SK-N-SH (cell line): Measurements from ENCODE around the gene CCDC50. TPM values are rescaled to one million over a fixed set of nuclear protein-coding genes. Genes with fewer than 3 reads are reported as not detected.
A peak's percentile ranks its signal among the peaks of the same experiment; 100 is the strongest.

ENCODE experiments used
- CTCF ChIA-PET: fragments of 300-600, 350-600 bp; formaldehyde crosslinking; extraction: SDS; loops from one replicate; lab custom pipeline; 2021; lab: Yijun Ruan, JAX
- POLR2A ChIA-PET: fragments of 350-600 bp; sonication (Branson Sonifier 250); formaldehyde crosslinking; extraction: SDS; loops from one replicate; lab custom pipeline; 2020; ENCODE audit warnings: antibody characterized with exemption, inconsistent platforms; lab: Yijun Ruan, JAX
- DNase-seq: peaks from one replicate; pipeline ENCODE4 v3.0.0; 2012
- H2AFZ ChIP-seq: fragments of 200-600 bp; sonication (generic); 2 replicates; pipeline ENCODE4 v1.8.1; 2016; ENCODE audit warnings: antibody characterized with exemption, mild to moderate bottlenecking, low read depth
- H3F3A ChIP-seq: fragments of 200-600 bp; sonication (generic); replicated peaks from 2 replicates; pipeline ENCODE3; 2016; ENCODE audit warnings: antibody characterized with exemption, mild to moderate bottlenecking; ENCODE audit not compliant: insufficient read depth
- H3K27ac ChIP-seq, 2 experiments: fragments of 200-500 bp in 1 of 2; fragments of 200-600 bp in 1 of 2; sonication (Bioruptor generic) in 1 of 2; sonication (generic), shearing (Covaris generic) in 1 of 2; 2 replicates each; pipeline versions ENCODE4 v1.5.1 to v1.6.1; 2014 to 2016; ENCODE audit warnings: low read depth in 2 of 2, inconsistent platforms in 1 of 2, low read length in 1 of 2, mild to moderate bottlenecking in 1 of 2, mixed read lengths in 1 of 2
- H3K27me3 ChIP-seq: fragments of 200-600 bp; sonication (generic), shearing (Covaris generic); 2 replicates; pipeline ENCODE4 v1.6.1; 2016; ENCODE audit warnings: mixed run types; ENCODE audit not compliant: insufficient read depth
- H3K36me3 ChIP-seq, 2 experiments: fragments of 200-500 bp in 1 of 2; fragments of 200-600 bp in 1 of 2; sonication (Bioruptor generic) in 1 of 2; sonication (generic) in 1 of 2; replicated peaks in 1 of 2; 2 replicates each; pipeline versions ENCODE3 to v1.5.1; 2014 to 2016; ENCODE audit warnings: low read length in 1 of 2, mild to moderate bottlenecking in 1 of 2; ENCODE audit not compliant: insufficient read depth in 2 of 2, control insufficient read depth in 1 of 2
- H3K4me1 ChIP-seq, 2 experiments: fragments of 200-500 bp in 1 of 2; fragments of 200-600 bp in 1 of 2; sonication (Bioruptor generic) in 1 of 2; sonication (generic), shearing (Covaris generic) in 1 of 2; 2 replicates each; pipeline versions ENCODE4 v1.5.1 to v1.6.1; 2014 to 2016; ENCODE audit warnings: low read depth in 1 of 2, low read length in 1 of 2, mixed run types in 1 of 2; ENCODE audit not compliant: insufficient read depth in 2 of 2, control insufficient read depth in 1 of 2
- H3K4me2 ChIP-seq: fragments of 200-600 bp; sonication (generic), shearing (Covaris generic); 2 replicates; pipeline ENCODE4 v1.6.1; 2017; ENCODE audit warnings: mixed run types
- H3K4me3 ChIP-seq, 2 experiments: fragments of 200-500 bp in 1 of 2; fragments of 200-600 bp in 1 of 2; sonication (Bioruptor generic) in 1 of 2; sonication (generic), shearing (Covaris generic) in 1 of 2; 2 replicates each; pipeline versions ENCODE4 v1.5.1 to v1.8.1; 2014 to 2016; ENCODE audit warnings: low read depth in 2 of 2, inconsistent platforms in 1 of 2, low read length in 1 of 2, mild to moderate bottlenecking in 1 of 2, mixed read lengths in 1 of 2, moderate library complexity in 1 of 2
- H3K79me2 ChIP-seq: fragments of 200-600 bp; sonication (generic); 2 replicates; pipeline ENCODE4 v1.8.1; 2017; ENCODE audit warnings: mild to moderate bottlenecking; ENCODE audit not compliant: insufficient read depth
- H3K9ac ChIP-seq: fragments of 200-600 bp; sonication (generic); 2 replicates; pipeline ENCODE4 v1.6.1; 2017; ENCODE audit warnings: mixed run types
- H3K9me2 ChIP-seq: fragments of 200-600 bp; sonication (generic); 2 replicates; pipeline ENCODE4 v1.6.1; 2017; ENCODE audit warnings: mixed run types
- H3K9me3 ChIP-seq: fragments of 200-600 bp; sonication (generic); 2 replicates; pipeline ENCODE4 v1.6.1; 2017; ENCODE audit warnings: mixed run types, mild to moderate bottlenecking, moderate library complexity
- H4K20me1 ChIP-seq: fragments of 200-600 bp; sonication (generic); 2 replicates; pipeline ENCODE4 v1.6.1; 2017; ENCODE audit warnings: mild to moderate bottlenecking, mixed run types; ENCODE audit not compliant: insufficient read depth
- CHD2 ChIP-seq: fragments of 150-350 bp; IDR thresholded peaks from 2 replicates; pipeline ENCODE4 v1.6.1; 2018; ENCODE audit warnings: low read length; ENCODE audit not compliant: partially characterized antibody
- FOSL2 ChIP-seq: IDR thresholded peaks from 2 replicates; pipeline ENCODE4 v1.4.0; 2012; ENCODE audit warnings: low read depth, mild to moderate bottlenecking, moderate library complexity, borderline replicate concordance
- FOXJ3 ChIP-seq: sonication (generic); formaldehyde crosslinking; IDR thresholded peaks from 2 replicates; pipeline ENCODE4 v1.5.1; 2020; ENCODE audit warnings: mild to moderate bottlenecking, missing genetic modification reagents
- GABPA ChIP-seq: IDR thresholded peaks from 2 replicates; pipeline ENCODE4 v1.4.0; 2012; ENCODE audit warnings: low read depth, mild to moderate bottlenecking
- GATA2 ChIP-seq: sonication (generic); formaldehyde crosslinking; IDR thresholded peaks from 2 replicates; pipeline ENCODE4 v1.5.0; 2020; ENCODE audit warnings: mild to moderate bottlenecking, missing genetic modification reagents
- MAX ChIP-seq: IDR thresholded peaks from 2 replicates; pipeline ENCODE4 v1.4.0; 2012; ENCODE audit warnings: low read depth
- MEF2A ChIP-seq: IDR thresholded peaks from 2 replicates; pipeline ENCODE4 v1.4.0; 2012; ENCODE audit warnings: low read depth, borderline replicate concordance
- NRF1 ChIP-seq: IDR thresholded peaks from 2 replicates; pipeline ENCODE4 v1.6.1; 2012; ENCODE audit warnings: low read depth, mild to moderate bottlenecking, low read length
- POLR2AphosphoS5 ChIP-seq: IDR thresholded peaks from 2 replicates; pipeline ENCODE4 v1.6.1; 2012; ENCODE audit warnings: low read depth, low read length
- RCOR1 ChIP-seq: fragments of 150-350 bp; IDR thresholded peaks from 2 replicates; pipeline ENCODE4 v1.6.1; 2017; ENCODE audit warnings: antibody characterized with exemption, low read length
- RFX5 ChIP-seq: IDR thresholded peaks from 2 replicates; pipeline ENCODE4 v1.6.1; 2012; ENCODE audit warnings: mild to moderate bottlenecking, improper control_type of control experiment, low read length
- RXRA ChIP-seq: IDR thresholded peaks from 2 replicates; pipeline ENCODE4 v1.4.0; 2012; ENCODE audit warnings: low read depth, mild to moderate bottlenecking, borderline replicate concordance
- SIN3A ChIP-seq: IDR thresholded peaks from 2 replicates; pipeline ENCODE4 v1.6.1; 2012; ENCODE audit warnings: low read depth, mild to moderate bottlenecking, low read length, moderate library complexity, borderline replicate concordance
- TAF1 ChIP-seq: IDR thresholded peaks from 2 replicates; pipeline ENCODE4 v1.6.1; 2012; ENCODE audit warnings: low read depth, mild to moderate bottlenecking, low read length, moderate library complexity, borderline replicate concordance
- WGBS: methylation state at CpG from one replicate; pipeline ENCODE4 v1.1.6; 2017; ENCODE audit warnings: low lambda C conversion rate; 5-methylcytosine and 5-hydroxymethylcytosine counted together
- polyA plus RNA-seq, 3 experiments: library from polyadenylated mRNA; depleted of rRNA; stranded (reverse); fragments of >200 nt; gene quantifications; 2 replicates each; pipeline ENCODE4 v1.2.3, GENCODE V29; 2012
- TF ChIP-seq, protein P1 (sequence below): IDR thresholded peaks from 2 replicates; pipeline ENCODE4 v1.6.1; 2012; ENCODE audit warnings: mild to moderate bottlenecking, low read depth, low read length, moderate library complexity
- TF ChIP-seq, protein P2 (sequence below): IDR thresholded peaks from 2 replicates; pipeline ENCODE4 v1.4.0; 2012; ENCODE audit warnings: low read depth, borderline replicate concordance
- TF ChIP-seq, protein P3 (sequence below): fragments of 200-600 bp; sonication (generic); IDR thresholded peaks from 2 replicates; pipeline ENCODE4 v1.6.1; 2017; ENCODE audit warnings: antibody characterized with exemption, mild to moderate bottlenecking, moderate library complexity
- TF ChIP-seq, protein P4 (sequence below): fragments of 150-350 bp; IDR thresholded peaks from 2 replicates; pipeline ENCODE4 v1.6.1; 2017; ENCODE audit warnings: antibody characterized with exemption, low read length, low read depth, borderline replicate concordance

The CCDC50 gene
- polyA plus RNA-seq, 1 of the 3 experiments (the other 2 are of a cell fraction): 21.9 TPM

DNA sequence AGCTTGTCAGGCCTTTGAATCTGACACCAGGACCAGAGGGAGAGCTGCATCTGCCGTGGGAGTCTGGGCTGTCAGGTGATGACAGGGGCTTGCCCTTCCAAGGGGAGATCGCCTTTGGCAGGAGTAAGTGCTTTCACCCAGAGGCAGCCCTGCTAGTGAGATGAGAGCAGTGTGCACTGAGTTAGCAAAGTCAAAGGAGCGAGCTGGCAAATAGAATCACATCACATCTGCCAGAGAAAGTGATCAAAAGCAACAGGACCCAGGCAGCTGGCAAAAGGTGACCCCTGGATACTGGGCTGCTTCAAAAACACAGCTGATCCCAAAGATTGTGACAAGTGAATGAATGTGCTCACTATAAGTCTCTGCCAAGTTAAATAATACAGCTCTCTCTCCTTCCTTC is 95.7 kb downstream of the CCDC50 start:
- no peaks in the 10 kb centered on the region for H3K36me3 ChIP-seq
- H3K79me2 ChIP-seq: 0 out of 2 replicates have a peak, but pooled peaks cover 4% of the 10 kb centered on the region
- TF ChIP-seq POLR2AphosphoS5 (no peak), GABPA (no peak), FOXJ3 (no peak), MAX (no peak), FOSL2 (no peak), CHD2 (no peak), TAF1 (no peak), SIN3A (no peak)
- TF ChIP-seq, protein P1, sequence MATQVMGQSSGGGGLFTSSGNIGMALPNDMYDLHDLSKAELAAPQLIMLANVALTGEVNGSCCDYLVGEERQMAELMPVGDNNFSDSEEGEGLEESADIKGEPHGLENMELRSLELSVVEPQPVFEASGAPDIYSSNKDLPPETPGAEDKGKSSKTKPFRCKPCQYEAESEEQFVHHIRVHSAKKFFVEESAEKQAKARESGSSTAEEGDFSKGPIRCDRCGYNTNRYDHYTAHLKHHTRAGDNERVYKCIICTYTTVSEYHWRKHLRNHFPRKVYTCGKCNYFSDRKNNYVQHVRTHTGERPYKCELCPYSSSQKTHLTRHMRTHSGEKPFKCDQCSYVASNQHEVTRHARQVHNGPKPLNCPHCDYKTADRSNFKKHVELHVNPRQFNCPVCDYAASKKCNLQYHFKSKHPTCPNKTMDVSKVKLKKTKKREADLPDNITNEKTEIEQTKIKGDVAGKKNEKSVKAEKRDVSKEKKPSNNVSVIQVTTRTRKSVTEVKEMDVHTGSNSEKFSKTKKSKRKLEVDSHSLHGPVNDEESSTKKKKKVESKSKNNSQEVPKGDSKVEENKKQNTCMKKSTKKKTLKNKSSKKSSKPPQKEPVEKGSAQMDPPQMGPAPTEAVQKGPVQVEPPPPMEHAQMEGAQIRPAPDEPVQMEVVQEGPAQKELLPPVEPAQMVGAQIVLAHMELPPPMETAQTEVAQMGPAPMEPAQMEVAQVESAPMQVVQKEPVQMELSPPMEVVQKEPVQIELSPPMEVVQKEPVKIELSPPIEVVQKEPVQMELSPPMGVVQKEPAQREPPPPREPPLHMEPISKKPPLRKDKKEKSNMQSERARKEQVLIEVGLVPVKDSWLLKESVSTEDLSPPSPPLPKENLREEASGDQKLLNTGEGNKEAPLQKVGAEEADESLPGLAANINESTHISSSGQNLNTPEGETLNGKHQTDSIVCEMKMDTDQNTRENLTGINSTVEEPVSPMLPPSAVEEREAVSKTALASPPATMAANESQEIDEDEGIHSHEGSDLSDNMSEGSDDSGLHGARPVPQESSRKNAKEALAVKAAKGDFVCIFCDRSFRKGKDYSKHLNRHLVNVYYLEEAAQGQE: no peak
- TF ChIP-seq, protein P2, sequence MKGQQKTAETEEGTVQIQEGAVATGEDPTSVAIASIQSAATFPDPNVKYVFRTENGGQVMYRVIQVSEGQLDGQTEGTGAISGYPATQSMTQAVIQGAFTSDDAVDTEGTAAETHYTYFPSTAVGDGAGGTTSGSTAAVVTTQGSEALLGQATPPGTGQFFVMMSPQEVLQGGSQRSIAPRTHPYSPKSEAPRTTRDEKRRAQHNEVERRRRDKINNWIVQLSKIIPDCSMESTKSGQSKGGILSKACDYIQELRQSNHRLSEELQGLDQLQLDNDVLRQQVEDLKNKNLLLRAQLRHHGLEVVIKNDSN: no peak
- TF ChIP-seq, all 33 proteins: peak for 0
- Histone ChIP-seq H3F3A (no peaks in the 10 kb centered on the region), H3K9me3 (no peaks in the 10 kb centered on the region), H3K4me2 (peak overlapping the region; percentile 58; the same call in 1 of the 2 replicates), H3K27me3 (no peaks in the 10 kb centered on the region), H3K4me1 (peaks cover 0 to 4% of the 10 kb centered on the region in 2 experiments; a peak in 1 of 4 replicates), H3K9me2 (no peaks in the 10 kb centered on the region), H4K20me1 (no peaks in the 10 kb centered on the region), H3K27ac (0 out of 4 replicates have a peak overlapping the region, but pooled peaks of 1 of the 2 experiments have one; percentile 1), H3K9ac (no peak overlapping the region), H3K4me3 (peak overlapping the region in 1 of 2 experiments; percentile 51; a peak in 2 of 4 replicates), H2AFZ (peak overlapping the region; percentile 77; the same call in 1 of the 2 replicates)
- peak; percentile 3 for DNase-seq
- 39% methylated on average over 3 of the region's 3 CpGs for WGBS
- POLR2A ChIA-PET: interaction anchor here (1.0 kb wide), 1 partner anchor 74 kb away, joined by 3 read pairs; no protein-coding TSS in a partner anchor
- CTCF ChIA-PET: interaction anchor here (1.6 kb wide), 1 partner anchor 9 kb away, joined by 3 read pairs; no protein-coding TSS in a partner anchor

- H2AFZ ChIP-seq: peak overlapping the region; percentile 77; the same call in 1 of the 2 replicates
- H3K27me3 ChIP-seq: no peaks in the 10 kb centered on the region
- 34% methylated on average over 10 of the region's 11 CpGs for WGBS
- H3K4me3 ChIP-seq: peak overlapping the region; percentile 33 to 51
- H3K9me3 ChIP-seq: no peaks in the 10 kb centered on the region
- H3K4me1 ChIP-seq: peaks cover 0 to 4% of the 10 kb centered on the region in 2 experiments; a peak in 1 of 4 replicates
- H3K9ac ChIP-seq: peak overlapping the region; percentile 39; the same call in 1 of the 2 replicates
- 0 out of 2 replicates have a peak, but pooled peaks cover 4% of the 10 kb centered on the region for H3K79me2 ChIP-seq
- H3K9me2 ChIP-seq: no peaks in the 10 kb centered on the region
- H3K27ac ChIP-seq: no peak overlapping the region
- ChIA-PET POLR2A (interaction anchor here (1.0 kb wide), 1 partner anchor 74 kb away, joined by 3 read pairs; no protein-coding TSS in a partner anchor), CTCF (interaction anchor here (1.6 kb wide), 1 partner anchor 9 kb away, joined by 3 read pairs; no protein-coding TSS in a partner anchor)
- peak; percentile 9 for DNase-seq
- H4K20me1 ChIP-seq: no peaks in the 10 kb centered on the region
- H3K36me3 ChIP-seq: no peaks in the 10 kb centered on the region
- H3K4me2 ChIP-seq: peak overlapping the region; percentile 58
- no peaks in the 10 kb centered on the region for H3F3A ChIP-seq
- TF ChIP-seq NRF1: no peak
- peak; percentile 72 for TF ChIP-seq MAX
- peak; percentile 97 for TF ChIP-seq CHD2
- TF ChIP-seq, protein P3, sequence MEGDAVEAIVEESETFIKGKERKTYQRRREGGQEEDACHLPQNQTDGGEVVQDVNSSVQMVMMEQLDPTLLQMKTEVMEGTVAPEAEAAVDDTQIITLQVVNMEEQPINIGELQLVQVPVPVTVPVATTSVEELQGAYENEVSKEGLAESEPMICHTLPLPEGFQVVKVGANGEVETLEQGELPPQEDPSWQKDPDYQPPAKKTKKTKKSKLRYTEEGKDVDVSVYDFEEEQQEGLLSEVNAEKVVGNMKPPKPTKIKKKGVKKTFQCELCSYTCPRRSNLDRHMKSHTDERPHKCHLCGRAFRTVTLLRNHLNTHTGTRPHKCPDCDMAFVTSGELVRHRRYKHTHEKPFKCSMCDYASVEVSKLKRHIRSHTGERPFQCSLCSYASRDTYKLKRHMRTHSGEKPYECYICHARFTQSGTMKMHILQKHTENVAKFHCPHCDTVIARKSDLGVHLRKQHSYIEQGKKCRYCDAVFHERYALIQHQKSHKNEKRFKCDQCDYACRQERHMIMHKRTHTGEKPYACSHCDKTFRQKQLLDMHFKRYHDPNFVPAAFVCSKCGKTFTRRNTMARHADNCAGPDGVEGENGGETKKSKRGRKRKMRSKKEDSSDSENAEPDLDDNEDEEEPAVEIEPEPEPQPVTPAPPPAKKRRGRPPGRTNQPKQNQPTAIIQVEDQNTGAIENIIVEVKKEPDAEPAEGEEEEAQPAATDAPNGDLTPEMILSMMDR: no peak
- no peak for TF ChIP-seq GATA2 (CRISPR knock-in tag)
- TF ChIP-seq, protein P4, sequence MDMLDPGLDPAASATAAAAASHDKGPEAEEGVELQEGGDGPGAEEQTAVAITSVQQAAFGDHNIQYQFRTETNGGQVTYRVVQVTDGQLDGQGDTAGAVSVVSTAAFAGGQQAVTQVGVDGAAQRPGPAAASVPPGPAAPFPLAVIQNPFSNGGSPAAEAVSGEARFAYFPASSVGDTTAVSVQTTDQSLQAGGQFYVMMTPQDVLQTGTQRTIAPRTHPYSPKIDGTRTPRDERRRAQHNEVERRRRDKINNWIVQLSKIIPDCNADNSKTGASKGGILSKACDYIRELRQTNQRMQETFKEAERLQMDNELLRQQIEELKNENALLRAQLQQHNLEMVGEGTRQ: no peak
- no peak for TF ChIP-seq MEF2A
- no peak for TF ChIP-seq RFX5
- no peak for TF ChIP-seq RXRA
- no peak for TF ChIP-seq FOSL2
- no peak for TF ChIP-seq RCOR1
Observed at GRCh38 chr3:191425322-191425734, 96.1 kb downstream of the CCDC50 start.
